Testis (tissue), 3 donors: ENCODE results near the gene HSPA1B. TPM values are rescaled to one million over a fixed set of nuclear protein-coding genes. Genes with fewer than 3 reads are reported as not detected.

Source experiments
- DNase-seq: peaks from one replicate; pipeline ENCODE4 v3.0.0-alpha.2; 2019
- H3K27ac ChIP-seq, 2 donors: fragments of 200-600 bp; sonication (generic); one replicate each; pipeline ENCODE4 v1.5.1; 2019
- H3K27me3 ChIP-seq: fragments of 200-600 bp; sonication (generic); one replicate; pipeline ENCODE4 v1.5.1; 2019
- H3K36me3 ChIP-seq: fragments of 200-600 bp; sonication (generic); one replicate; pipeline ENCODE4 v1.5.1; 2017; ENCODE audit warnings: low read depth; ENCODE audit errors: missing control alignments
- H3K4me1 ChIP-seq: fragments of 200-600 bp; sonication (generic); one replicate; pipeline ENCODE4 v1.5.1; 2019
- H3K4me3 ChIP-seq, 2 donors: fragments of 200-600 bp; sonication (generic); one replicate each; pipeline ENCODE4 v1.5.1; 2017 to 2019
- H3K9me3 ChIP-seq: fragments of 200-600 bp; sonication (generic); one replicate; pipeline ENCODE4 v1.5.1; 2017
- POLR2A ChIP-seq: fragments of 450-650 bp; IDR thresholded peaks from one replicate; pipeline ENCODE4 v1.6.1; 2017; ENCODE audit warnings: antibody characterized with exemption, mild to moderate bottlenecking, moderate library complexity
- WGBS, 2 donors: methylation state at CpG; one replicate each; pipeline ENCODE4 v1.1.5; 2018; 5-methylcytosine and 5-hydroxymethylcytosine counted together
- intact Hi-C: fragments of 100-400 bp; cut with DNase I; formaldehyde crosslinking; loops from one replicate; pipeline ENCODE4 v1.15.1; 2023; ENCODE audit warnings: low total_unique reads
- polyA plus RNA-seq: library from polyadenylated mRNA; stranded (reverse); fragments of 350-450 nt; fragmentation: Illumina TruSeq; extraction: RNeasy Lipid Tissue Mini Kit (QIAGEN cat#74804); gene quantifications from one replicate; pipeline ENCODE4 v1.2.3, GENCODE V29; 2014; ENCODE audit warnings: low read depth, low replicate concordance; ENCODE audit not compliant: insufficient read depth
- total RNA-seq, 2 donors: library from RNA; depleted of rRNA; stranded (reverse); fragments of >200 nt; gene quantifications; one replicate each; pipeline ENCODE4 v1.2.3, GENCODE V29; 2016
- TF ChIP-seq, protein P1 (sequence below), 3 experiments: fragments of 450-650 bp in 2 of 3; fragments of 200-600 bp in 1 of 3; sonication (generic) in 1 of 3; IDR thresholded peaks; one replicate each; pipeline ENCODE4 v1.5.1; 2016 to 2019; ENCODE audit warnings: antibody characterized with exemption in 3 of 3, mild to moderate bottlenecking in 2 of 3, moderate library complexity in 1 of 3

Gene HSPA1B
- total and polyA plus RNA-seq, 3 donors from 2014 or later = 127 to 204 (median 167) TPM

DNA sequence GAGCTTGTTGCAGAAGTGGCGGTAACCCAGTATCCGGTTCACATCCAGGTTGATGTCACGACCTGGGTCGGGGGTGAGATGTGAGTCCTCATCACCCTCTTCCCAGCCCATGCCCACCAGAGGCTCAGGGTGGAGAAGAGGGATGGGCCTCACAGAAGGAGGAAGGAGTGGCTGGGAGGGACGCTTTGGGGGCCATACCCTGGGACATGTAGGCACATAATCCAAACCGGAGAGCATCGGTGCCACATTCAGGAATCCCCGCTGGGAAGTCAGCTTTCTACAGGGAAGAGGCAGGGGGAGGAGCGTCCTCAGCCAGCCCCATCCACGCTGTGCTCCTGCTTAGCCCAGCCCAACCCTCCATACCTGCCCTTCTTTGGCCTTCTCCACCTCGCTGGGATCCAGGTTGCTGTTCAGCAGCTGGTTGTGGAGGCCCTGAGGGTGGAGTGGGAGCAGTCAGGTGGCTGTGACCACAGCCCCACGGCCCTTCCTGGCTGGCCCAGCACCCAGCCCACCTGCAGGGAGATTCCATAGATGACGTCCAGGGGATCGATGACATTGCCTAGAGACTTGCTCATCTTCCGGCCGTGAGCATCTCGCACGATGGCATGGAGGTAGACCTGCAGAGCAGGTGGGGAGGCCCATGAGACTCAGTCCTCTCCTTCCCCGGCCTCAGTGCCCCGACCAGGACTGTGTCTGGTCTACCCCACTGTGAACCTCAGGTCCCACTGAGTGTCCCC is 46.9 kb upstream of the HSPA1B start:
- Histone ChIP-seq H3K27ac (no peak overlapping the region), H3K4me3 (no peak overlapping the region), H3K27me3 (no peaks in the 10 kb centered on the region), H3K9me3 (no peaks in the 10 kb centered on the region), H3K4me1 (peaks cover 12% of the 10 kb centered on the region), H3K36me3 (no peaks in the 10 kb centered on the region)
- intact Hi-C loops = no loop called here
- no peak for DNase-seq
- TF ChIP-seq, protein P1, sequence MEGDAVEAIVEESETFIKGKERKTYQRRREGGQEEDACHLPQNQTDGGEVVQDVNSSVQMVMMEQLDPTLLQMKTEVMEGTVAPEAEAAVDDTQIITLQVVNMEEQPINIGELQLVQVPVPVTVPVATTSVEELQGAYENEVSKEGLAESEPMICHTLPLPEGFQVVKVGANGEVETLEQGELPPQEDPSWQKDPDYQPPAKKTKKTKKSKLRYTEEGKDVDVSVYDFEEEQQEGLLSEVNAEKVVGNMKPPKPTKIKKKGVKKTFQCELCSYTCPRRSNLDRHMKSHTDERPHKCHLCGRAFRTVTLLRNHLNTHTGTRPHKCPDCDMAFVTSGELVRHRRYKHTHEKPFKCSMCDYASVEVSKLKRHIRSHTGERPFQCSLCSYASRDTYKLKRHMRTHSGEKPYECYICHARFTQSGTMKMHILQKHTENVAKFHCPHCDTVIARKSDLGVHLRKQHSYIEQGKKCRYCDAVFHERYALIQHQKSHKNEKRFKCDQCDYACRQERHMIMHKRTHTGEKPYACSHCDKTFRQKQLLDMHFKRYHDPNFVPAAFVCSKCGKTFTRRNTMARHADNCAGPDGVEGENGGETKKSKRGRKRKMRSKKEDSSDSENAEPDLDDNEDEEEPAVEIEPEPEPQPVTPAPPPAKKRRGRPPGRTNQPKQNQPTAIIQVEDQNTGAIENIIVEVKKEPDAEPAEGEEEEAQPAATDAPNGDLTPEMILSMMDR (IDR thresholded peaks at IDR 0.05) = no peak
- no peak for TF ChIP-seq POLR2A
- WGBS, 2 donors = 90 to 92% methylated on average over 9 to 20 of the region's 20 CpGs

DNA sequence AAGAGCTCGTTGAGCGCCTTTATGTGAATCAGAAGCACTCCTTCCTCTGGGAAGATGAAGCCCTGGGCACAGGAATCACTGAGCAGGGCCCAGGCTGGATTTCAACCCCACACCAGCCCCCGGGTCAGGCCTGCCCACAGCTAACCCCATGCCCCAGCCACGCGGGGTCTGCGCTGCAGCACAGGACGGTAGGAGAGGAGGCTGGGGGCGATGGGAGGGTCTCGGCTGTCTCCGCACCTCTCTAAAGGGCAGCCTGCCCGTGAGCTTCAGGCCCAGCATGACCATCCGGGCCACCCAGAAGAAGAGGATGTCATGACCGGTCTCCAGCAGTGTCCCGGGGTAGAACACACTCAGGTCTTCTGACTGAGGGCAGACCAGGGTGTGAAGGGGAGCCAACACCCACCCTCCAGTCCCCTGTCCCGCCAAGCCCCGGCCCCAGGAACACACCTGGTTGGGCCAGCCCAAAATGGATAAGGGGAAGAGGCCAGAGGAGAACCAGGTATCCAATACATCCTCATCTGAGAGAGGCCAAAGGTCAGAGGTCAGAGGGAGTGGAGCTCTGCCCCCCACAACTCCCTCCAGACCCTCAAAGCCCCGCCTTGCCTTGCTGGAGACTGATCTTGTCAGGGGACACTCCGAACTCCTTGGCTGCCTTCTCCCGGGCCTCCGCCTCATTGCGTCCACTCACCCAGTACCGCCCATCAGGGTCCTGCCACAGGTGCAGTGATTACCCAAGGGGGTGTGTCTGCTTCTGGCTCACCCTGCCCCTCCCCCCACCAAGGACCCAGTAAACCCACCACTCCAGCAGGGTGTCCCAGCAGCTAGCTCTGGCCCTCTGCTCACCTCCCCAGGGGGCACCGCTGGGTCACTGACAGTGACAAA is 46.1 kb upstream of the HSPA1B start:
- DNase-seq = no peak
- Histone ChIP-seq H3K27ac (no peak overlapping the region), H3K9me3 (no peaks in the 10 kb centered on the region), H3K4me3 (no peak overlapping the region), H3K4me1 (peaks cover 10% of the 10 kb centered on the region), H3K27me3 (no peaks in the 10 kb centered on the region), H3K36me3 (no peaks in the 10 kb centered on the region)
- TF ChIP-seq, protein P1 (IDR thresholded peaks at IDR 0.05) = no peak
- TF ChIP-seq POLR2A = no peak
- WGBS, 2 donors = 91 to 94% methylated on average over 8 to 23 of the region's 23 CpGs
- intact Hi-C loops = no loop called here

DNA sequence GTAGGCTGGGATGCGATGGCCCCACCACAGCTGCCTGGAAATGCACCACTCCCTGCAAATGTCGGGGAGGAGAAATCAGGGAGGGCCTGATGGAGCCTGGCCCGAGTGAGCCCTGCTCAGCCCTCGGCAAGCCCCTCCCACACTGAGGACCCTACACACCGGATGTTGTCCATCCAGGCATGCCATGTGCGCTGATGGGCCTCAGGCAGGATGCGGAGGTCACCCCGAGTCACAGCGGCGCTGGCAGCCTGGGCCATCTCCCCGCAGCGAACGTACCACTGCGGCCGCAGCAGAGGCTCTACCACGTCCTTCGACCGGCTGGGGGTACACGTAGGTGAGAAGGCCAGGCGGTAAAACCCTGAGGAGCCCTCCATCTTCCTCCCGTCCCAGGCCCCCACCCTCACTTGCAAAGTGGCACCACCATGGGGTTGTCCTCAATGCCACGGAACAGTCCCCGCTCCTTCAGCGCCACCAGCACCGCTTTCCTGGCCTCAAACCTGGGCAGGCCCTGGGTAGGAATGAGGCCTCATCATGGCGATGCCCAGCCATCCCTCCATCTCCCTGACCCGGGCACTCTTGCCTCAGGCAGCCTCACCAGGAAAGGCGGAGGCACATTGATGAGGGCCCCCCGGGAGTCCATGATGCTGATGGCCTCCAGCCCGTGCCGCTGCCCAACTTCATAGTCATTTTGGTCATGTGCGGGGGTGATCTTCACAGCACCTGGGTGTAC is 45.2 kb upstream of the HSPA1B start:
- 87 to 96% methylated on average over 22 to 32 of the region's 32 CpGs for WGBS, 2 donors
- intact Hi-C loops = no loop called here

DNA sequence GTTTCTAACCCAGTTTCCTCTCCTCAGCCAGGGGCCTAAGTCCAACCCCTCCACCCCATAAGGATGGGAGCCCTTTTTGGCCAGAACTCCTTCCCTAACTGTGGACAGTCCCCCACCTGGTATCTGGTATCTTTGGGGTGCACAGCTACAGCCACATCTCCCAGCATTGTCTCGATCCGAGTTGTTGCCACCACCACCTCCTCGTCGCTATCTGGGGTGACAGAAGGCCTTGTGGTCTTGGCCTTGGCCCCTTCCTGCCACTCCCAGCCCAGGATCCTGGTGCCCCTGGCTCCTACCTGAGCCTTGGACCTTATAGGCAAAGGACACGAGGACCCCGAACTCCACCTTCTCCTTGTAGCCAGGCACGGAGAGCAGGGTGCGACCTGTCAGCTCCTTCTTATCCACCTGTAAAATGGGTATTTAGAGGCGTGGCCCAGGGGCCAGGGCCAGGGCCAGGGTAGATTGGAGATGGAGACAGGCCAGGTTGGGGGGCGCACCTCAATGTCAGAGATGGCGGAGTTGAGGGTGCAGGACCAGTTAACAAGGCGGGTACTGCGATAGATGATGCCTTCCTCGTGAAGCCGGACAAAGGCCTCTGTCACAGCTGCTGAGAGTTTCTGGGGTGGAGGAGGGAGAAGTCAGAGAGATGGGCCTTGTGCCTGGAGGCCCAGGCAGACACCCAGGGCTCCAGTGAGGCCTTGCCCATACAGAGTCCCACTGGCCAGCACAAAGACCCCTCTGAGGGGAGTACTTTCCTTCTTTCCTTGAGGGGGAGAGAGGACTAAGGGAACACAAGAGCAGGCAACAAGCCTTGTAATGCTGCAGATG is 43.2 kb upstream of the HSPA1B start:
- Histone ChIP-seq H3K9me3 (no peaks in the 10 kb centered on the region), H3K4me1 (no peaks in the 10 kb centered on the region), H3K4me3 (no peak overlapping the region), H3K27me3 (no peaks in the 10 kb centered on the region), H3K27ac (no peak overlapping the region), H3K36me3 (no peaks in the 10 kb centered on the region)
- intact Hi-C loops = no loop called here
- no peak for DNase-seq
- WGBS, 2 donors = 95 to 97% methylated on average over 15 of the region's 15 CpGs
- TF ChIP-seq, protein P1 (IDR thresholded peaks at IDR 0.05) = no peak
- TF ChIP-seq POLR2A = no peak

More for the DNA sequence above, 45.2 kb upstream of the HSPA1B start:
- TF ChIP-seq POLR2A = no peak
- TF ChIP-seq, protein P1 (IDR thresholded peaks at IDR 0.05) = no peak
- Histone ChIP-seq H3K4me1 (peaks cover 2% of the 10 kb centered on the region), H3K27me3 (no peaks in the 10 kb centered on the region), H3K36me3 (no peaks in the 10 kb centered on the region), H3K27ac (no peak overlapping the region), H3K9me3 (no peaks in the 10 kb centered on the region), H3K4me3 (no peak overlapping the region)
- DNase-seq = no peak
